ENCODE data around the gene NNT. TPM values are rescaled to one million over a fixed set of nuclear protein-coding genes. Genes with fewer than 3 reads are reported as not detected.

The NNT gene
- total and polyA plus RNA-seq, 3 donors from 2014 or later, result 25.4 to 55.0 (median 32.1) TPM

DNA sequence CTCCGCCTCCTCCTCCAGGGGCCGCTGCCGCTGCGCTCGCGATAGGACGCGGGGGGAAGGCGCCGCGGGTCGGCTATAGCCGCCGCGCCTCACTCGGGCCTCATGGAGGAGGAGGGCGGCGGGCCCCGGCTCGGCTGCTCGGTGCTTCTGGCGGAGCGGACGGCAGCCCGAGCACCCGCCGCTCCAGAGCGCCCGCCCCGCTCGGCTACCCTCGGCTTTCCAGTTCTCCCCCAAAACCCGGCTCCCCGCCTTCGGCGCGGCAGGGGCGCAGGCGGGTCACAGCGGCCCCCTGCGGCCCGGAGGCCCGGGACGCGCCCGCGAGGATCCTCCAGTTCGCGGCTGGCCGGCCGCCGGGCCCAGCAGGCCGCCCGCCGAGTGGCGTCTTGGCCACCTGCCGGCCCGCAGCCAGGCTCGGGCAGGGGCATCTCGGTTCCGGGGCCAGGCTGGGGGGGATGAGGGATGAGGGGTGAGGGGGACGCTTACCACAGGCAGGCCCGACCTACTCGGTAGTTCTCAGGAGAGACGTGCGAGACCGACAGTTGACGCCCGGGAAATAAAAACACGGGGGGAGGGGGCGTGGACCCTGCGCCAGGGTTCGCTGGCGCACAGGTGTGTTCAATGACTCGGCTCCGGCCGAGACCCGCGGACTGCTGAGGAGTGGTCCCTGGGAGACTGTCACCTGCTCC, 46.0 kb upstream of the NNT start, which contains the start of gene PAIP1:
TSS of gene PAIP1 (minus strand) at position 221 of the 686 bp plus-strand sequence. CDS start 231 bp downstream, outside the sequence.
- Histone ChIP-seq H3K36me3 (ENCODE audit: low read depth, missing control alignments) (no peaks in the 10 kb centered on the region), H3K4me1 (peaks cover 12% of the 10 kb centered on the region), H3K9me3 (no peaks in the 10 kb centered on the region), H3K27ac (peak within 1 kb of the TSS; percentile 95 to 99), H3K27me3 (no peaks in the 10 kb centered on the region), H3K4me3 (peak within 1 kb of the TSS; percentile 82 to 93)
- peak; percentile 76 for DNase-seq
- TF ChIP-seq, protein P1, sequence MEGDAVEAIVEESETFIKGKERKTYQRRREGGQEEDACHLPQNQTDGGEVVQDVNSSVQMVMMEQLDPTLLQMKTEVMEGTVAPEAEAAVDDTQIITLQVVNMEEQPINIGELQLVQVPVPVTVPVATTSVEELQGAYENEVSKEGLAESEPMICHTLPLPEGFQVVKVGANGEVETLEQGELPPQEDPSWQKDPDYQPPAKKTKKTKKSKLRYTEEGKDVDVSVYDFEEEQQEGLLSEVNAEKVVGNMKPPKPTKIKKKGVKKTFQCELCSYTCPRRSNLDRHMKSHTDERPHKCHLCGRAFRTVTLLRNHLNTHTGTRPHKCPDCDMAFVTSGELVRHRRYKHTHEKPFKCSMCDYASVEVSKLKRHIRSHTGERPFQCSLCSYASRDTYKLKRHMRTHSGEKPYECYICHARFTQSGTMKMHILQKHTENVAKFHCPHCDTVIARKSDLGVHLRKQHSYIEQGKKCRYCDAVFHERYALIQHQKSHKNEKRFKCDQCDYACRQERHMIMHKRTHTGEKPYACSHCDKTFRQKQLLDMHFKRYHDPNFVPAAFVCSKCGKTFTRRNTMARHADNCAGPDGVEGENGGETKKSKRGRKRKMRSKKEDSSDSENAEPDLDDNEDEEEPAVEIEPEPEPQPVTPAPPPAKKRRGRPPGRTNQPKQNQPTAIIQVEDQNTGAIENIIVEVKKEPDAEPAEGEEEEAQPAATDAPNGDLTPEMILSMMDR (IDR thresholded peaks at IDR 0.05), result peak; percentile 35 to 55 (median 53)
- TF ChIP-seq POLR2A (IDR thresholded peaks at IDR 0.05), result no peak
- 1% methylated on average over 45 to 53 of the region's 79 CpGs for WGBS, 2 donors
- intact Hi-C loops (cut with DNase I; ENCODE audit: low total_unique reads), result no loop called here

DNA sequence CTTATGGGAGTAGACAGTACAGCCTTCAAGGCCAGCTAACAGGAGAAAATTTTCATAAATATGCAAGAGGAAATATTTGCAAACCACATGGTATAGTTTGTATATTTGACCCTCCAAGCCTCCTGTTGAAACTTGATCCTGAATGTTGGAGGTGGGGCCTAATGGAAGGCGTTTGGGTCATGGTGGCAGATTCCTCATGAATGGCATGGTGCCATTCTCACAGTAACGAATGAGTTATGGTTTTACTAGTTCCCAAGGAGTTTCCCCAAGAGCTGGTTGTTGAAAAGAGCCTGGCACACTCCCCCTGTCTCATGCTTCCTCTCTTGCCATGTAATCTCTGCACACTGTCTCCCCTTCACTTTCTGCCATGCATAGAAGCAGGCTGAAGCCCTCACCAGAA, 42.9 kb upstream of the NNT start:
- intact Hi-C loops (cut with DNase I; ENCODE audit: low total_unique reads), result no loop called here
- WGBS, 2 donors, result 41 to 43% methylated on average over 2 of the region's 2 CpGs

DNA sequence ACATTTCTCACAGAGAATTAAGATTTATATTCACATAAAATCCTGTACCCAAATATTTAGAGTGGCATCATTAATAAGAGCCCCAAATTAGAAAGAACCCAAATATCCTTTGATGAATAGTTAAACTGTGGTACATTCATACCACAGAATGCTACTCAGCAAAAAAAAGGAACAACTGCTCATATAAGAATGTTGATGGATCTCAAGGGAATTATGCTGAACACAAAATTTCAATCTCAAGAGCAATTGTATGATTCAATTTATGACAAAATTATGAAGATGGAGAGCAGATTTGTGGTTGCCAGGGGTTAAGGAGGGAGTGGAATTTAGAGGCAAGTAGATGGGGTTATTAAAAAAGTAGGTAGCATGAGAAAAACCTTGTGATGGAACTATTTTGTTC, 41.6 kb upstream of the NNT start:
- TF ChIP-seq, protein P1 (IDR thresholded peaks at IDR 0.05), result no peak
- TF ChIP-seq POLR2A (IDR thresholded peaks at IDR 0.05), result no peak
- H3K36me3 ChIP-seq (ENCODE audit: low read depth, missing control alignments), result no peaks in the 10 kb centered on the region

More for the DNA sequence above, 42.9 kb upstream of the NNT start:
- Histone ChIP-seq H3K4me3 (no peak overlapping the region), H3K27me3 (no peaks in the 10 kb centered on the region), H3K36me3 (ENCODE audit: low read depth, missing control alignments) (no peaks in the 10 kb centered on the region), H3K4me1 (peaks cover 17% of the 10 kb centered on the region), H3K9me3 (no peaks in the 10 kb centered on the region), H3K27ac (no peak overlapping the region)
- TF ChIP-seq, protein P1 (IDR thresholded peaks at IDR 0.05), result no peak
- TF ChIP-seq POLR2A (IDR thresholded peaks at IDR 0.05), result no peak
- DNase-seq, result no peak

DNA sequence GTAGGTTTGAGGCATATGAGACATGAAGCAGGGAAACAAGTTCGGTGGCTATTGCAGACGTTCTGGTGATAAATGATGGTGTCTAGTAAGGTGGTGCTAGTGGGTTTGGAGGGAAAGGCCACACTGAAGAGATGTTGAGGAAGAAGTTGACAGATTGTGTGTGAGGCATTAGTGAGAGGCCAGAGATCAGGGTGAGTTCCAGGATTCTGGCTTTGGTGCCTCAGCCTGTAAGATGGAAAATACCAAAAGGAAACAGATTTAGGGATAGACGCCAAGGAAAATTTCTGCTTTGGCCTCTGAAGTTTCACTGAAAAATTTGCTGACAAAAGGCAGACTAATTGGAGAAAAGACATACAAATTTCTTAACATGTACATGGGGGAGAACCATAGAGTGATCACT, 39.7 kb upstream of the NNT start:
- peak; percentile 30 for DNase-seq
- Histone ChIP-seq H3K4me1 (peaks cover 11% of the 10 kb centered on the region), H3K9me3 (no peaks in the 10 kb centered on the region), H3K27ac (peak overlapping the region in 1 of 2 donors; percentile 1), H3K27me3 (no peaks in the 10 kb centered on the region), H3K4me3 (no peak overlapping the region), H3K36me3 (ENCODE audit: low read depth, missing control alignments) (no peaks in the 10 kb centered on the region)
- TF ChIP-seq, protein P1 (IDR thresholded peaks at IDR 0.05), result no peak
- no peak for TF ChIP-seq POLR2A (IDR thresholded peaks at IDR 0.05)
- WGBS, 2 donors, result 54 to 59% methylated on average over 3 of the region's 3 CpGs
- intact Hi-C loops (cut with DNase I; ENCODE audit: low total_unique reads), result no loop called here

More for the DNA sequence above, 41.6 kb upstream of the NNT start:
- Histone ChIP-seq H3K27ac (no peak overlapping the region), H3K4me3 (no peak overlapping the region), H3K9me3 (no peaks in the 10 kb centered on the region), H3K27me3 (no peaks in the 10 kb centered on the region), H3K4me1 (peaks cover 11% of the 10 kb centered on the region)
- intact Hi-C loops (cut with DNase I; ENCODE audit: low total_unique reads), result no loop called here
- DNase-seq, result no peak
